Fibroblast of villous mesenchyme (primary cell): ENCODE results near the gene KRTAP20-2. TPM values are rescaled to one million over a fixed set of nuclear protein-coding genes. Genes with fewer than 3 reads are reported as not detected.

Source experiments
- DNase-seq: peaks from one replicate; pipeline ENCODE4 v3.0.0-alpha.2; 2010; ENCODE audit warnings: low read depth
- H3K4me3 ChIP-seq: 2 replicates; pipeline ENCODE4 v1.5.1; 2011; ENCODE audit warnings: low read depth, mild to moderate bottlenecking, low read length
- total RNA-seq: library from RNA; depleted of rRNA; stranded (reverse); fragments of >200 nt; gene quantifications from 2 replicates; pipeline ENCODE4 v1.2.3, GENCODE V29; 2012
- TF ChIP-seq, protein P1 (sequence below): IDR thresholded peaks from 2 replicates; pipeline ENCODE4 v1.5.1; 2012; ENCODE audit warnings: low read depth, mild to moderate bottlenecking, low read length; ENCODE audit not compliant: insufficient read depth

Gene KRTAP20-2
- total RNA-seq, 1 donor = not detected

DNA sequence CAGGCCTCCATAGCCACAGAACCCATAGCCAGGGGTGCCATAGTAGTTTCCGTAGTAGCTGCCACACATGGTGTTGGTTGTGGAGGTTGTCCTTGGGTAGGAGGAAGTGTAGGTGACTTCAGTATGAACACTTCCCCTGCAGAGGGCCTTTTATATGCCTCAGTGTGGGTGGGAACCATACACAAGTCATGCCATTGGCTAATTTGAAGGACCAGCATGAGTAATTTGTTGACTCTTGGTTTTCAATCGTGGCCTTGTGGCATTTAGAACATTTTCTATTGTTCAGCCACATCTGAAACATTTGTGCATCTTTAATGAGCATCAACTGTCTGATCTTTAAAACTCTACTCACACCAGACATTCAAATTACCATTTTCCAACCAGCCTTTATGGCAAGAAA is 21.2 kb upstream of the KRTAP20-2 start, which contains the start of gene KRTAP6-1:
KRTAP6-1 (minus strand) TSS at position 95 of the 400 bp plus-strand sequence; CDS start at position 69, 26 bp downstream.
- TF ChIP-seq, protein P1, sequence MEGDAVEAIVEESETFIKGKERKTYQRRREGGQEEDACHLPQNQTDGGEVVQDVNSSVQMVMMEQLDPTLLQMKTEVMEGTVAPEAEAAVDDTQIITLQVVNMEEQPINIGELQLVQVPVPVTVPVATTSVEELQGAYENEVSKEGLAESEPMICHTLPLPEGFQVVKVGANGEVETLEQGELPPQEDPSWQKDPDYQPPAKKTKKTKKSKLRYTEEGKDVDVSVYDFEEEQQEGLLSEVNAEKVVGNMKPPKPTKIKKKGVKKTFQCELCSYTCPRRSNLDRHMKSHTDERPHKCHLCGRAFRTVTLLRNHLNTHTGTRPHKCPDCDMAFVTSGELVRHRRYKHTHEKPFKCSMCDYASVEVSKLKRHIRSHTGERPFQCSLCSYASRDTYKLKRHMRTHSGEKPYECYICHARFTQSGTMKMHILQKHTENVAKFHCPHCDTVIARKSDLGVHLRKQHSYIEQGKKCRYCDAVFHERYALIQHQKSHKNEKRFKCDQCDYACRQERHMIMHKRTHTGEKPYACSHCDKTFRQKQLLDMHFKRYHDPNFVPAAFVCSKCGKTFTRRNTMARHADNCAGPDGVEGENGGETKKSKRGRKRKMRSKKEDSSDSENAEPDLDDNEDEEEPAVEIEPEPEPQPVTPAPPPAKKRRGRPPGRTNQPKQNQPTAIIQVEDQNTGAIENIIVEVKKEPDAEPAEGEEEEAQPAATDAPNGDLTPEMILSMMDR = no peak
- no peak for DNase-seq
- H3K4me3 ChIP-seq = no peak within 1 kb of the TSS

DNA sequence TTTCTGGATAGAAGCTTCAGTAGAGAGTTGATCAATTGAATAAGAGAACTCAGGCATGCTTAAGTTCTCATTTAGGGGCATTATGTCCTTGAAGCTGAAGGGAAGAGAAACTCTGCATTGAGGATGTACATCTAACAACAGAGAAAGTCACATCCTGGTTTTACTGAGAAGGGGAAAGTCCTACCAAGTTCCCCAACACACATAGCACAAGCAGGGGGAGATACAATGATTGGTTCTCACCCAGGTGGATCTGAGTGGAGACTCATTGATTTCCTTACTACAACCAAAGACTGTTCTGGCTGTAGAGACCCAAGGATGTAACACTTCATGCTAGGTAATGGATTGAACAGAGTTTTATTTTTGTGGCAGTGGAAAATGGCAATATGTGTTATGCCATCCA is 19.8 kb upstream of the KRTAP20-2 start:
- H3K4me3 ChIP-seq = no peak overlapping the region
- DNase-seq = no peak
- TF ChIP-seq, protein P1 = no peak

DNA sequence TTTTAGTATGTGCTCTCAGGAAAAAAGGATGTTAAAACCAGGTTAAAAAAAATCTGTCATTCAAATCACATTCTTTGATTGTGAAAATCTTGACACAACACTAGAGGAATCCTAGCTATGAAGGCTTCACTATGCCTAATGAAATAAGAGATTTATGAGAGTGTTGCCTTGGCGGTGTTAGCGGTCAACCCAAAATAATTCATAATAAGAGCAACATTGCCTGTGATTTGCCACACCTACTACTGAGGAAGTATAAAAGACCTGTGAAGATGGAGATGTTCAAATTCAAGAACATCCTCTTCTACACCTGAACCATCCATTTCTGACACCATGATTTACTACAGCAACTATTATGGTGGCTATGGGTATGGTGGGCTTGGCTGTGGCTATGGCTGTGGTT is 18.9 kb upstream of the KRTAP20-2 start, which contains the start of gene KRTAP20-1:
KRTAP20-1 (plus strand) TSS at position 301 of the 400 bp plus-strand sequence; CDS start at position 331, 30 bp downstream.
- no peak for DNase-seq
- TF ChIP-seq, protein P1 = no peak
- no peak within 1 kb of the TSS for H3K4me3 ChIP-seq

DNA sequence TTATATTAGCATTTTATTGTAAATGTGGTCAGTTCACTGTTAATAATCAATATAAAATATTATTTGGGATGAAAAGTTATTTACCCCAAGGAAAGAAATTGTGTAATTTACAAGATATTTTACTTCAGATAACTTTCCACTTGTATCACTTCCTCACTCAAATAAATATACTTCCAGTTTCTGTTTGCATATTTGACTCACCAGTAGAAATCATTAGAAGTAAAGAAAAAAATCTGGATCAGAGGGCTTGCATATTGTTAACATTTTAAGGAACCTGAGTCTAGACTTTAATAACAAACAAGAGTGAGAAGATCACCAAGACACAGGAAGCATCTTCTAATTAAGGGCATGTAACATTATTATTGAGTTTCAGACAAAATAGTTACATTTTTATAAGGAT is 14.9 kb upstream of the KRTAP20-2 start:
- no peak for DNase-seq
- TF ChIP-seq, protein P1 = no peak

DNA sequence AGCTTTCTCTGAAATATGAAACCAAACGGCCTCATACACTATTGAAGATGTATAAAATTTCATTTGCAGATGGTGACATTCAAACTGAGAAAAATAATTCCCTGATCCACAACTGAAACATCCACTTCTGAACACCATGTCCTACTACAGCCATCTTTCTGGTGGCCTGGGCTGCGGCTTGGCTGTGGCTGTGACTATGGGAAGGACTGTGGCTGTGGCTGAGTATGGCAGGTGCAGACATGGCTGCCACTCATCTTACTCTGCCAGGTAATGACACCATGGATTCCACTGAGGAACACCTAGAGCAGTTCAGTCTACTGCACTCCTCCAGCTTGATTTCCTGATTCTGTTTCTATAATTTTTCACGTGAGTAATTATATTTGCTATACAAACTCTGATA is 14.5 kb upstream of the KRTAP20-2 start, which contains the start of gene KRTAP20-4:
KRTAP20-4 (plus strand) TSS at position 106 of the 400 bp plus-strand sequence.
- no peak within 1 kb of the TSS for H3K4me3 ChIP-seq
- DNase-seq = no peak
- TF ChIP-seq, protein P1 = no peak

More for the DNA sequence above, 14.9 kb upstream of the KRTAP20-2 start:
- no peak overlapping the region for H3K4me3 ChIP-seq

DNA sequence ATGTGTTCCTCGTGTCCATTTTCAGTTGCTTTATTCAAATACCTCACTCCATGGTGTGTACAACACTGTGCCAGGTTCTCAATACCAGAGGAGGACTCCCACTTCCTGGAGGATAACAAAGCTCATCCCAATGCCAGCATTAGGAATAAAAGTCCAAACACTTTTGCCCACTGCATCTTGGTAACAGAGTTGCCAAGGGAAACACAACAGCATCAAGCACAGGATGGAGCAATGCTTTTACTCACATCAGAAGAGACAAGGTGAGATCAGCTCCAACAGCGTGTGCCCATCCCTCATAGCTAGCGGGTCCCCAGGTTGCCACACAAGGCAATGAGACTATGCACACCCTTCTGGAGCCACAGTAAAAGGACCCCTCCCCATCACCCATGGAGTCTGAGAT is 11.6 kb upstream of the KRTAP20-2 start:
- TF ChIP-seq, protein P1 = no peak
- no peak for DNase-seq

More for the DNA sequence above, 11.6 kb upstream of the KRTAP20-2 start:
- H3K4me3 ChIP-seq = no peak overlapping the region
